GM18517 (cell line): ENCODE results near the gene CRYBG1.

Source experiments
- ATAC-seq: cut with Tn5 transposase; IDR thresholded peaks from one replicate; pipeline ENCODE4 v1.9.1; 2021; ENCODE audit warnings: mild to moderate bottlenecking, moderate library complexity; ENCODE audit not compliant: unreplicated experiment

CRYBG1 gene

GRCh38 chr6:106520711-106521401 is 160.3 kb downstream of the CRYBG1 start:
- ATAC-seq: peak; percentile 65

GRCh38 chr6:106522562-106523250 is 162.2 kb downstream of the CRYBG1 start:
- no peak for ATAC-seq

- peak; percentile 48 for ATAC-seq
These were observed 164.8 kb downstream of the CRYBG1 start for GRCh38 chr6:106525107-106525881.

- no peak for ATAC-seq
These were observed 165.4 kb downstream of the CRYBG1 start for GRCh38 chr6:106525882-106526275.

GRCh38 chr6:106527117-106527516 is 166.6 kb downstream of the CRYBG1 start:
- no peak for ATAC-seq

GRCh38 chr6:106527979-106528378 is 167.5 kb downstream of the CRYBG1 start:
- ATAC-seq: no peak

GRCh38 chr6:106528521-106528920 is 168.0 kb downstream of the CRYBG1 start:
- no peak for ATAC-seq

GRCh38 chr6:106529438-106529837 is 168.9 kb downstream of the CRYBG1 start:
- ATAC-seq: no peak

- no peak for ATAC-seq
These were observed 169.5 kb downstream of the CRYBG1 start for GRCh38 chr6:106530026-106530425.

- no peak for ATAC-seq
These were observed 170.0 kb downstream of the CRYBG1 start for GRCh38 chr6:106530502-106530901.

- ATAC-seq: no peak
These were observed 172.5 kb downstream of the CRYBG1 start for GRCh38 chr6:106533054-106533453.

- no peak for ATAC-seq
These were observed 173.5 kb downstream of the CRYBG1 start for GRCh38 chr6:106534004-106534403.

- no peak for ATAC-seq
These were observed 174.1 kb downstream of the CRYBG1 start for GRCh38 chr6:106534564-106534982.

GRCh38 chr6:106535012-106535411 is 174.5 kb downstream of the CRYBG1 start:
- ATAC-seq: no peak

- ATAC-seq: no peak
These were observed 175.8 kb downstream of the CRYBG1 start for GRCh38 chr6:106536357-106536756.

GRCh38 chr6:106536851-106537250 is 176.3 kb downstream of the CRYBG1 start:
- no peak for ATAC-seq

GRCh38 chr6:106537662-106538061 is 177.1 kb downstream of the CRYBG1 start:
- ATAC-seq: no peak

- no peak for ATAC-seq
These were observed 177.6 kb downstream of the CRYBG1 start for GRCh38 chr6:106538145-106538544.

GRCh38 chr6:106539936-106540335 is 179.4 kb downstream of the CRYBG1 start:
- ATAC-seq: no peak

- ATAC-seq: no peak
These were observed 179.9 kb downstream of the CRYBG1 start for GRCh38 chr6:106540432-106540831.

GRCh38 chr6:106540907-106541306 is 180.4 kb downstream of the CRYBG1 start:
- no peak for ATAC-seq

GRCh38 chr6:106546261-106546690 is 185.8 kb downstream of the CRYBG1 start:
- ATAC-seq: no peak
